SK-N-SH (cell line): Measurements from ENCODE around the gene SPSB3. TPM values are rescaled to one million over a fixed set of nuclear protein-coding genes. Genes with fewer than 3 reads are reported as not detected.

Experiments
- CTCF ChIA-PET: fragments of 300-600, 350-600 bp; formaldehyde crosslinking; extraction: SDS; loops from one replicate; lab custom pipeline; 2021; lab: Yijun Ruan, JAX
- POLR2A ChIA-PET: fragments of 350-600 bp; sonication (Branson Sonifier 250); formaldehyde crosslinking; extraction: SDS; loops from one replicate; lab custom pipeline; 2020; ENCODE audit warnings: antibody characterized with exemption, inconsistent platforms; lab: Yijun Ruan, JAX
- DNase-seq: peaks from one replicate; pipeline ENCODE4 v3.0.0; 2012
- H2AFZ ChIP-seq: fragments of 200-600 bp; sonication (generic); 2 replicates; pipeline ENCODE4 v1.8.1; 2016; ENCODE audit warnings: antibody characterized with exemption, mild to moderate bottlenecking, low read depth
- H3F3A ChIP-seq: fragments of 200-600 bp; sonication (generic); replicated peaks from 2 replicates; pipeline ENCODE3; 2016; ENCODE audit warnings: antibody characterized with exemption, mild to moderate bottlenecking; ENCODE audit not compliant: insufficient read depth
- H3K27ac ChIP-seq, 2 experiments: fragments of 200-500 bp in 1 of 2; fragments of 200-600 bp in 1 of 2; sonication (Bioruptor generic) in 1 of 2; sonication (generic), shearing (Covaris generic) in 1 of 2; 2 replicates each; pipeline versions ENCODE4 v1.5.1 to v1.6.1; 2014 to 2016; ENCODE audit warnings: low read depth in 2 of 2, inconsistent platforms in 1 of 2, low read length in 1 of 2, mild to moderate bottlenecking in 1 of 2, mixed read lengths in 1 of 2
- H3K27me3 ChIP-seq: fragments of 200-600 bp; sonication (generic), shearing (Covaris generic); 2 replicates; pipeline ENCODE4 v1.6.1; 2016; ENCODE audit warnings: mixed run types; ENCODE audit not compliant: insufficient read depth
- H3K36me3 ChIP-seq, 2 experiments: fragments of 200-500 bp in 1 of 2; fragments of 200-600 bp in 1 of 2; sonication (Bioruptor generic) in 1 of 2; sonication (generic) in 1 of 2; replicated peaks in 1 of 2; 2 replicates each; pipeline versions ENCODE3 to v1.5.1; 2014 to 2016; ENCODE audit warnings: low read length in 1 of 2, mild to moderate bottlenecking in 1 of 2; ENCODE audit not compliant: insufficient read depth in 2 of 2, control insufficient read depth in 1 of 2
- H3K4me1 ChIP-seq, 2 experiments: fragments of 200-500 bp in 1 of 2; fragments of 200-600 bp in 1 of 2; sonication (Bioruptor generic) in 1 of 2; sonication (generic), shearing (Covaris generic) in 1 of 2; 2 replicates each; pipeline versions ENCODE4 v1.5.1 to v1.6.1; 2014 to 2016; ENCODE audit warnings: low read depth in 1 of 2, low read length in 1 of 2, mixed run types in 1 of 2; ENCODE audit not compliant: insufficient read depth in 2 of 2, control insufficient read depth in 1 of 2
- H3K4me2 ChIP-seq: fragments of 200-600 bp; sonication (generic), shearing (Covaris generic); 2 replicates; pipeline ENCODE4 v1.6.1; 2017; ENCODE audit warnings: mixed run types
- H3K4me3 ChIP-seq, 2 experiments: fragments of 200-500 bp in 1 of 2; fragments of 200-600 bp in 1 of 2; sonication (Bioruptor generic) in 1 of 2; sonication (generic), shearing (Covaris generic) in 1 of 2; 2 replicates each; pipeline versions ENCODE4 v1.5.1 to v1.8.1; 2014 to 2016; ENCODE audit warnings: low read depth in 2 of 2, inconsistent platforms in 1 of 2, low read length in 1 of 2, mild to moderate bottlenecking in 1 of 2, mixed read lengths in 1 of 2, moderate library complexity in 1 of 2
- H3K79me2 ChIP-seq: fragments of 200-600 bp; sonication (generic); 2 replicates; pipeline ENCODE4 v1.8.1; 2017; ENCODE audit warnings: mild to moderate bottlenecking; ENCODE audit not compliant: insufficient read depth
- H3K9ac ChIP-seq: fragments of 200-600 bp; sonication (generic); 2 replicates; pipeline ENCODE4 v1.6.1; 2017; ENCODE audit warnings: mixed run types
- H3K9me2 ChIP-seq: fragments of 200-600 bp; sonication (generic); 2 replicates; pipeline ENCODE4 v1.6.1; 2017; ENCODE audit warnings: mixed run types
- H3K9me3 ChIP-seq: fragments of 200-600 bp; sonication (generic); 2 replicates; pipeline ENCODE4 v1.6.1; 2017; ENCODE audit warnings: mixed run types, mild to moderate bottlenecking, moderate library complexity
- H4K20me1 ChIP-seq: fragments of 200-600 bp; sonication (generic); 2 replicates; pipeline ENCODE4 v1.6.1; 2017; ENCODE audit warnings: mild to moderate bottlenecking, mixed run types; ENCODE audit not compliant: insufficient read depth
- CHD2 ChIP-seq: fragments of 150-350 bp; IDR thresholded peaks from 2 replicates; pipeline ENCODE4 v1.6.1; 2018; ENCODE audit warnings: low read length; ENCODE audit not compliant: partially characterized antibody
- FOSL2 ChIP-seq: IDR thresholded peaks from 2 replicates; pipeline ENCODE4 v1.4.0; 2012; ENCODE audit warnings: low read depth, mild to moderate bottlenecking, moderate library complexity, borderline replicate concordance
- FOXJ3 ChIP-seq: sonication (generic); formaldehyde crosslinking; IDR thresholded peaks from 2 replicates; pipeline ENCODE4 v1.5.1; 2020; ENCODE audit warnings: mild to moderate bottlenecking, missing genetic modification reagents
- GATA2 ChIP-seq: sonication (generic); formaldehyde crosslinking; IDR thresholded peaks from 2 replicates; pipeline ENCODE4 v1.5.0; 2020; ENCODE audit warnings: mild to moderate bottlenecking, missing genetic modification reagents
- JUND ChIP-seq: IDR thresholded peaks from 2 replicates; pipeline ENCODE4 v1.4.0; 2012
- MAX ChIP-seq: IDR thresholded peaks from 2 replicates; pipeline ENCODE4 v1.4.0; 2012; ENCODE audit warnings: low read depth
- MXI1 ChIP-seq: IDR thresholded peaks from 2 replicates; pipeline ENCODE4 v1.6.1; 2012; ENCODE audit warnings: mild to moderate bottlenecking, low read depth, low read length, improper control_type of control experiment
- NFIC ChIP-seq: IDR thresholded peaks from 2 replicates; pipeline ENCODE4 v1.4.0; 2012; ENCODE audit warnings: borderline replicate concordance
- NRF1 ChIP-seq: IDR thresholded peaks from 2 replicates; pipeline ENCODE4 v1.6.1; 2012; ENCODE audit warnings: low read depth, mild to moderate bottlenecking, low read length
- POLR2AphosphoS5 ChIP-seq: IDR thresholded peaks from 2 replicates; pipeline ENCODE4 v1.6.1; 2012; ENCODE audit warnings: low read depth, low read length
- RAD21 ChIP-seq: IDR thresholded peaks from 2 replicates; pipeline ENCODE4 v1.6.1; 2012; ENCODE audit warnings: mild to moderate bottlenecking, low read length
- RCOR1 ChIP-seq: fragments of 150-350 bp; IDR thresholded peaks from 2 replicates; pipeline ENCODE4 v1.6.1; 2017; ENCODE audit warnings: antibody characterized with exemption, low read length
- REST ChIP-seq: IDR thresholded peaks from 2 replicates; pipeline ENCODE4 v1.6.1; 2012; ENCODE audit warnings: mild to moderate bottlenecking, low read depth, low read length, moderate library complexity
- SIN3A ChIP-seq: IDR thresholded peaks from 2 replicates; pipeline ENCODE4 v1.6.1; 2012; ENCODE audit warnings: low read depth, mild to moderate bottlenecking, low read length, moderate library complexity, borderline replicate concordance
- TAF1 ChIP-seq: IDR thresholded peaks from 2 replicates; pipeline ENCODE4 v1.6.1; 2012; ENCODE audit warnings: low read depth, mild to moderate bottlenecking, low read length, moderate library complexity, borderline replicate concordance
- TCF12 ChIP-seq: IDR thresholded peaks from 2 replicates; pipeline ENCODE4 v1.4.0; 2012
- TEAD4 ChIP-seq: IDR thresholded peaks from 2 replicates; pipeline ENCODE4 v1.4.0; 2012; ENCODE audit warnings: mild to moderate bottlenecking, borderline replicate concordance; ENCODE audit not compliant: insufficient read depth
- USF2 ChIP-seq: fragments of 150-350 bp; IDR thresholded peaks from 2 replicates; pipeline ENCODE4 v1.6.1; 2017; ENCODE audit warnings: antibody characterized with exemption, low read length, low read depth, borderline replicate concordance
- YY1 ChIP-seq: IDR thresholded peaks from 2 replicates; pipeline ENCODE4 v1.4.0; 2012; ENCODE audit warnings: low read depth, mild to moderate bottlenecking
- WGBS: methylation state at CpG from one replicate; pipeline ENCODE4 v1.1.6; 2017; ENCODE audit warnings: low lambda C conversion rate; 5-methylcytosine and 5-hydroxymethylcytosine counted together
- polyA plus RNA-seq, 3 experiments: library from polyadenylated mRNA; depleted of rRNA; stranded (reverse); fragments of >200 nt; gene quantifications; 2 replicates each; pipeline ENCODE4 v1.2.3, GENCODE V29; 2012
- TF ChIP-seq, protein P1 (sequence below): fragments of 200-600 bp; sonication (generic); IDR thresholded peaks from 2 replicates; pipeline ENCODE4 v1.6.1; 2017; ENCODE audit warnings: antibody characterized with exemption, mild to moderate bottlenecking, moderate library complexity

SPSB3 gene
- polyA plus RNA-seq, 1 of the 3 experiments (the other 2 are of a cell fraction) = 40.6 TPM

GRCh38 chr16:1808691-1809090 is 26.3 kb upstream of the SPSB3 start:
- Histone ChIP-seq H3K4me2 (no peak overlapping the region), H3F3A (peaks cover 4% of the 10 kb centered on the region), H3K9me3 (no peaks in the 10 kb centered on the region), H4K20me1 (no peaks in the 10 kb centered on the region), H3K4me1 (no peaks in the 10 kb centered on the region), H3K4me3 (no peak overlapping the region), H2AFZ (no peak overlapping the region), H3K9me2 (no peaks in the 10 kb centered on the region), H3K36me3 (peaks cover 9 to 10% of the 10 kb centered on the region in 2 experiments), H3K27me3 (no peaks in the 10 kb centered on the region), H3K79me2 (peaks cover 4% of the 10 kb centered on the region; the same call in 1 of the 2 replicates), H3K27ac (no peak overlapping the region), H3K9ac (no peak overlapping the region)
- TF ChIP-seq FOXJ3 (CRISPR knock-in tag) = no peak
- no peak for TF ChIP-seq FOSL2
- no peak for TF ChIP-seq CHD2
- TF ChIP-seq REST = no peak
- no peak for TF ChIP-seq RCOR1
- no peak for TF ChIP-seq YY1
- no peak for TF ChIP-seq USF2
- no peak for TF ChIP-seq NFIC
- TF ChIP-seq TEAD4 = no peak
- no peak for DNase-seq
- ChIA-PET CTCF (no interaction called here), POLR2A (no interaction called here)
- WGBS = 90% methylated on average over 5 of the region's 18 CpGs

DNA sequence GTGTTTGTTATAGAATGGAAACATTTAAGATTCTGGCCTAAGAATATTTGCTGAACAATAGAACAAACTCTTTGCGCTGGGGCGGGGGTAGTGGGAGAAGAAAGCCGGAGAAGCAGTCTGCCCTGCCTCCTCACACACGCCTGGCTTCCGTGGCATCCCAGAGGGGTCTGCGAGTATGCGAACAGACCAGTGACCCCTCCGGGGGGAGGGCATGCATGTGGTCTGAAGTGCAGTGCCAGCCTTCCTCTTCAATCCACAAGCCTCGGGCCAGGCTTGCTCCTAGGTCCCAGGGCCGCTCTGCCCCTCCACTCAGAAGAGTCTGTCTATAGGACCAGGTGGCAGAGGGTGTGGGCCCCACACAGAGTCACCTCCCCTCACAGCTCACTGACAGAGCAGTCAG is 25.3 kb upstream of the SPSB3 start:
- H3K4me3 ChIP-seq = no peak overlapping the region
- no peak overlapping the region for H2AFZ ChIP-seq
- ChIA-PET CTCF (no interaction called here), POLR2A (interaction anchor here (0.6 kb wide), 1 partner anchor 12 kb away, joined by 3 read pairs; no protein-coding TSS in a partner anchor)
- H3F3A ChIP-seq = no peaks in the 10 kb centered on the region
- no peaks in the 10 kb centered on the region for H3K9me3 ChIP-seq
- H3K4me1 ChIP-seq = no peaks in the 10 kb centered on the region
- no peak overlapping the region for H3K27ac ChIP-seq
- peaks cover 8 to 10% of the 10 kb centered on the region in 2 experiments for H3K36me3 ChIP-seq
- H4K20me1 ChIP-seq = no peaks in the 10 kb centered on the region
- no peak overlapping the region for H3K9ac ChIP-seq
- TF ChIP-seq NRF1 (no peak), MXI1 (no peak), POLR2AphosphoS5 (no peak), MAX (no peak), JUND (no peak), GATA2 (CRISPR knock-in tag) (no peak), RAD21 (no peak), TCF12 (no peak), TAF1 (no peak), SIN3A (no peak), YY1 (no peak)
- TF ChIP-seq, protein P1, sequence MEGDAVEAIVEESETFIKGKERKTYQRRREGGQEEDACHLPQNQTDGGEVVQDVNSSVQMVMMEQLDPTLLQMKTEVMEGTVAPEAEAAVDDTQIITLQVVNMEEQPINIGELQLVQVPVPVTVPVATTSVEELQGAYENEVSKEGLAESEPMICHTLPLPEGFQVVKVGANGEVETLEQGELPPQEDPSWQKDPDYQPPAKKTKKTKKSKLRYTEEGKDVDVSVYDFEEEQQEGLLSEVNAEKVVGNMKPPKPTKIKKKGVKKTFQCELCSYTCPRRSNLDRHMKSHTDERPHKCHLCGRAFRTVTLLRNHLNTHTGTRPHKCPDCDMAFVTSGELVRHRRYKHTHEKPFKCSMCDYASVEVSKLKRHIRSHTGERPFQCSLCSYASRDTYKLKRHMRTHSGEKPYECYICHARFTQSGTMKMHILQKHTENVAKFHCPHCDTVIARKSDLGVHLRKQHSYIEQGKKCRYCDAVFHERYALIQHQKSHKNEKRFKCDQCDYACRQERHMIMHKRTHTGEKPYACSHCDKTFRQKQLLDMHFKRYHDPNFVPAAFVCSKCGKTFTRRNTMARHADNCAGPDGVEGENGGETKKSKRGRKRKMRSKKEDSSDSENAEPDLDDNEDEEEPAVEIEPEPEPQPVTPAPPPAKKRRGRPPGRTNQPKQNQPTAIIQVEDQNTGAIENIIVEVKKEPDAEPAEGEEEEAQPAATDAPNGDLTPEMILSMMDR = no peak
- H3K4me2 ChIP-seq = no peak overlapping the region
- H3K27me3 ChIP-seq = no peaks in the 10 kb centered on the region
- 92% methylated on average over 9 of the region's 10 CpGs for WGBS
- peaks cover 3% of the 10 kb centered on the region; the same call in 1 of the 2 replicates for H3K79me2 ChIP-seq
- DNase-seq = no peak
- no peaks in the 10 kb centered on the region for H3K9me2 ChIP-seq
